Middle frontal gyrus (tissue), 1 donor: ENCODE results near the gene EBF4.

ENCODE experiments used
- DNase-seq: peaks from one replicate; pipeline ENCODE4 v3.0.0-alpha.2; 2015; ENCODE audit warnings: low spot score; ENCODE audit errors: extremely low spot score

The EBF4 gene

GRCh38 chr20:2809690-2810089 is 117.1 kb downstream of the EBF4 start:
- DNase-seq: no peak
